Activated naive CD8-positive, alpha-beta T cell treated with anti-CD3 and anti-CD28 coated beads, Interleukin-2, amount 10 ng/mL, durations not matched to agents 7 days and 5 days (primary cell): ENCODE data around the gene STAT1. TPM values are rescaled to one million over a fixed set of nuclear protein-coding genes. Genes with fewer than 3 reads are reported as not detected.

Source experiments
- ATAC-seq: fragments of 150-1000 bp; cut with Tn5 transposase; one replicate; pipeline ENCODE4 v1.10.0; 2021; ENCODE audit warnings: low read depth, moderate library complexity
- POLR2A ChIA-PET: fragments of 350-600 bp; sonication (Branson Sonifier 250); formaldehyde crosslinking; loops from one replicate; lab custom pipeline; 2021; ENCODE audit warnings: antibody characterized with exemption; lab: Charles Lee
- DNase-seq: peaks from one replicate; pipeline ENCODE4 v3.0.0; 2021
- H3K27ac Mint-ChIP-seq: one replicate; pipeline ENCODE4 v1.8.0; 2022; ENCODE audit warnings: mild to moderate bottlenecking, mixed read lengths
- H3K27me3 Mint-ChIP-seq: one replicate; pipeline ENCODE4 v1.8.0; 2022; ENCODE audit warnings: mild to moderate bottlenecking, moderate library complexity, mixed read lengths
- H3K36me3 Mint-ChIP-seq: one replicate; pipeline ENCODE4 v1.8.0; 2021; ENCODE audit warnings: mild to moderate bottlenecking, mixed read lengths
- H3K4me1 Mint-ChIP-seq: one replicate; pipeline ENCODE4 v1.8.0; 2021; ENCODE audit warnings: mixed read lengths
- H3K4me3 Mint-ChIP-seq: one replicate; pipeline ENCODE4 v1.8.0; 2022; ENCODE audit warnings: mild to moderate bottlenecking, moderate library complexity, mixed read lengths
- H3K9me3 Mint-ChIP-seq: one replicate; pipeline ENCODE4 v1.8.0; 2021; ENCODE audit warnings: mixed read lengths
- total RNA-seq, 2 experiments: library from RNA; stranded (reverse); gene quantifications; one replicate each; pipeline ENCODE4 v1.2.3, GENCODE V29; 2021

Gene STAT1
- total RNA-seq, 2 experiments from 2014 or later: 544 to 571 TPM

- Mint-ChIP-seq H3K27me3 (no peaks in the 10 kb centered on the region), H3K4me3 (no peak overlapping the region), H3K9me3 (no peaks in the 10 kb centered on the region), H3K4me1 (peaks cover 4% of the 10 kb centered on the region), H3K27ac (no peak overlapping the region), H3K36me3 (peaks cover 29% of the 10 kb centered on the region)
- POLR2A ChIA-PET: no interaction called here
- ATAC-seq (no peak), DNase-seq (no peak)
These were observed 81.5 kb downstream of the STAT1 start for GRCh38 chr2:190932514-190932913.

- POLR2A ChIA-PET: no interaction called here
- no peak for ATAC-seq
- Mint-ChIP-seq H3K36me3 (peaks cover 35% of the 10 kb centered on the region), H3K4me3 (no peak overlapping the region), H3K27me3 (no peaks in the 10 kb centered on the region), H3K27ac (no peak overlapping the region), H3K9me3 (no peaks in the 10 kb centered on the region), H3K4me1 (peaks cover 4% of the 10 kb centered on the region)
- DNase-seq: no peak
These were observed 83.6 kb downstream of the STAT1 start for GRCh38 chr2:190930411-190930810.

GRCh38 chr2:190929919-190930318, 84.1 kb downstream of the STAT1 start:
- no peak for ATAC-seq
- H3K4me3 Mint-ChIP-seq: no peak overlapping the region
- H3K4me1 Mint-ChIP-seq: peaks cover 4% of the 10 kb centered on the region
- peaks cover 37% of the 10 kb centered on the region for H3K36me3 Mint-ChIP-seq
- DNase-seq: no peak
- POLR2A ChIA-PET: interaction anchor here (0.7 kb wide), 1 partner anchor 51 kb away, joined by 4 read pairs; no protein-coding TSS in a partner anchor
- no peaks in the 10 kb centered on the region for H3K9me3 Mint-ChIP-seq
- H3K27ac Mint-ChIP-seq: no peak overlapping the region
- no peaks in the 10 kb centered on the region for H3K27me3 Mint-ChIP-seq

- H3K27ac Mint-ChIP-seq: no peak overlapping the region
These were observed 86.7 kb downstream of the STAT1 start for GRCh38 chr2:190927301-190927700.

GRCh38 chr2:190922376-190922775, 91.6 kb downstream of the STAT1 start:
- ATAC-seq (no peak), DNase-seq (no peak)
- H3K4me3 Mint-ChIP-seq: no peak overlapping the region
- peaks cover 7% of the 10 kb centered on the region for H3K4me1 Mint-ChIP-seq
- no peaks in the 10 kb centered on the region for H3K27me3 Mint-ChIP-seq
- no peak overlapping the region for H3K27ac Mint-ChIP-seq
- peaks cover 1% of the 10 kb centered on the region for H3K9me3 Mint-ChIP-seq
- H3K36me3 Mint-ChIP-seq: peaks cover 51% of the 10 kb centered on the region
- POLR2A ChIA-PET: no interaction called here

More at GRCh38 chr2:190927301-190927700, 86.7 kb downstream of the STAT1 start:
- Mint-ChIP-seq H3K4me1 (peaks cover 4% of the 10 kb centered on the region), H3K9me3 (no peaks in the 10 kb centered on the region), H3K36me3 (peaks cover 48% of the 10 kb centered on the region), H3K27me3 (no peaks in the 10 kb centered on the region), H3K4me3 (no peak overlapping the region)
- ATAC-seq (no peak), DNase-seq (no peak)
- POLR2A ChIA-PET: no interaction called here

GRCh38 chr2:190920085-190920484, 93.9 kb downstream of the STAT1 start:
- Mint-ChIP-seq H3K27me3 (no peaks in the 10 kb centered on the region), H3K27ac (no peak overlapping the region), H3K36me3 (peaks cover 55% of the 10 kb centered on the region), H3K4me1 (peaks cover 18% of the 10 kb centered on the region), H3K4me3 (no peak overlapping the region), H3K9me3 (peaks cover 4% of the 10 kb centered on the region)
- ATAC-seq (no peak), DNase-seq (no peak)
- POLR2A ChIA-PET: no interaction called here

Other genes starting within 250 kb of the STAT1 start
- gene GLS, start 133.3 kb downstream of the STAT1 start, total RNA-seq: 100 to 1,000 TPM; 175 to 187 TPM
- 100 to 1,000 TPM; 170 to 177 TPM for gene STAT4, start 136.8 kb upstream of the STAT1 start, total RNA-seq
- 1 to 10 TPM; 3.2 to 3.9 TPM for gene MYO1B, start 231.2 kb upstream of the STAT1 start, total RNA-seq